Dermis microvascular lymphatic vessel endothelial cell (primary cell): Measurements from ENCODE around the gene TM2D3. TPM values are rescaled to one million over a fixed set of nuclear protein-coding genes. Genes with fewer than 3 reads are reported as not detected.

Experiments used
- DNase-seq, 2 donors: peaks; one replicate each; pipeline versions ENCODE4 v3.0.0 to v3.0.0-alpha.2; 2010; ENCODE audit warnings: low read depth in 2 of 2
- total RNA-seq: library from RNA; depleted of rRNA; stranded (reverse); fragments of >200 nt; gene quantifications from 2 replicates; pipeline ENCODE4 v1.2.1, GENCODE V29; 2014

TM2D3 gene
- total RNA-seq, 1 donor from 2014 or later = 31.7 TPM

- DNase-seq = no peak
These were observed 45.1 kb downstream of the TM2D3 start for GRCh38 chr15:101607108-101607507.

- no peak for DNase-seq
These were observed 47.9 kb downstream of the TM2D3 start for GRCh38 chr15:101604124-101604874.

DNA sequence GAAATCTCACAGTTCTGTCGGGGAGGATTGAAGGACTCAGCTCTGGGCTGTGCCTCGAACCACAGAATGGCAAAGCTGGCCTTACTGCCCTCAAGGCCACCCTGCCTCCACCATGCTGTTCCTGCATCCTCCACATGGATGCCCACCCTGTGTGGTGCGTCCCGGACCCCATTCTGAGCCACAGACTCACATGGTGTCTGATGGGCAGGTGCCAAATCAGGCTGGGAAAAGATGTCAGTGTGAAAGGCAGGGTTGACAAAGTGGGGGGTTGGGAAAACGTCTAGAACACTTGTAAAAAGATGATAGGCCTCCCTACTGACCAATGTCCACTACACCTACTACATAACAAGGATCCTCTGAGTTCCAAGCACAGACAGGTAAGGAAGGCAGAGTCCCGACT, 49.4 kb downstream of the TM2D3 start:
- DNase-seq = no peak

GRCh38 chr15:101600035-101600434, 52.1 kb downstream of the TM2D3 start:
- DNase-seq = no peak

GRCh38 chr15:101599091-101599490, 53.1 kb downstream of the TM2D3 start:
- DNase-seq = no peak

GRCh38 chr15:101597360-101597928, 54.7 kb downstream of the TM2D3 start:
- no peak for DNase-seq

GRCh38 chr15:101596633-101597032, 55.5 kb downstream of the TM2D3 start:
- no peak for DNase-seq

Other genes starting within 250 kb of the TM2D3 start
- 31.8 and 42.7 TPM in 2 replicates for gene PCSK6, start 162.7 kb downstream of the TM2D3 start, total RNA-seq
- gene TARS3, start 72.1 kb upstream of the TM2D3 start, total RNA-seq = 5.6 and 7.3 TPM in 2 replicates
- not detected in 2 replicates for gene OR4F6, start 151.1 kb upstream of the TM2D3 start, total RNA-seq
- not detected in 2 replicates for gene OR4F15, start 159.8 kb upstream of the TM2D3 start, total RNA-seq